Measurements from ENCODE around the gene GRAMD2B.

DNA sequence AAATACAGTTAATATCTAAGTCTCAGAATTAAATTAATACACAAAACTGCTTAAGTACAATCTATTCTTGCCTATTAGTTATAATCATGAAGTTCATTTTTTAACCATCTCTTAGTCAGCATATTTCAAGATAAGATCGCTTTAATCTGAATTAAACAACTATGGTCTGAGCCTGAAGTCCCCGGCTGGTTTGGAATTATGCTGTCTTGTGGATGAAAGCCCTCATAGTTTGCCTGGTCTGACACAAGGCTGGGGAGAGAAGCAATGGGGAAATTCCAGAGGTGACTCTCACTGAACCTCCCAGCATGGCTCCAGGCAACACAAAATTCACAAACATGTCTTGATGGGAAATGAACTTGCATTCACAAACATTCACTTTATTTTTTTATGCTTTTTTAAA is 28.0 kb upstream of the GRAMD2B start:
- TF ChIP-seq, protein P1, sequence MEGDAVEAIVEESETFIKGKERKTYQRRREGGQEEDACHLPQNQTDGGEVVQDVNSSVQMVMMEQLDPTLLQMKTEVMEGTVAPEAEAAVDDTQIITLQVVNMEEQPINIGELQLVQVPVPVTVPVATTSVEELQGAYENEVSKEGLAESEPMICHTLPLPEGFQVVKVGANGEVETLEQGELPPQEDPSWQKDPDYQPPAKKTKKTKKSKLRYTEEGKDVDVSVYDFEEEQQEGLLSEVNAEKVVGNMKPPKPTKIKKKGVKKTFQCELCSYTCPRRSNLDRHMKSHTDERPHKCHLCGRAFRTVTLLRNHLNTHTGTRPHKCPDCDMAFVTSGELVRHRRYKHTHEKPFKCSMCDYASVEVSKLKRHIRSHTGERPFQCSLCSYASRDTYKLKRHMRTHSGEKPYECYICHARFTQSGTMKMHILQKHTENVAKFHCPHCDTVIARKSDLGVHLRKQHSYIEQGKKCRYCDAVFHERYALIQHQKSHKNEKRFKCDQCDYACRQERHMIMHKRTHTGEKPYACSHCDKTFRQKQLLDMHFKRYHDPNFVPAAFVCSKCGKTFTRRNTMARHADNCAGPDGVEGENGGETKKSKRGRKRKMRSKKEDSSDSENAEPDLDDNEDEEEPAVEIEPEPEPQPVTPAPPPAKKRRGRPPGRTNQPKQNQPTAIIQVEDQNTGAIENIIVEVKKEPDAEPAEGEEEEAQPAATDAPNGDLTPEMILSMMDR (IDR thresholded peaks at IDR 0.05 in 2 of 3, conservative IDR thresholded peaks at IDR 0.05 in 1 of 3; ENCODE audit: borderline replicate concordance in 1 of 3, insufficient read depth in 1 of 3, low read depth in 2 of 3, low read length in 2 of 3) = no peak
- TF ChIP-seq, protein P2, sequence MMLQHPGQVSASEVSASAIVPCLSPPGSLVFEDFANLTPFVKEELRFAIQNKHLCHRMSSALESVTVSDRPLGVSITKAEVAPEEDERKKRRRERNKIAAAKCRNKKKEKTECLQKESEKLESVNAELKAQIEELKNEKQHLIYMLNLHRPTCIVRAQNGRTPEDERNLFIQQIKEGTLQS (IDR thresholded peaks at IDR 0.05) = no peak
- TF ChIP-seq ELF1 (IDR thresholded peaks at IDR 0.05; ENCODE audit: borderline replicate concordance, low read depth) = no peak
